SK-N-SH treated with all-trans-retinoic acid at 6 μM for 48 hours (cell line): ENCODE data around the gene TSSC4.

Experiments used
- ATAC-seq: fragments of 200-7000 bp; cut with Tn5 transposase; 3 replicates; pipeline ENCODE4 v1.9.1; 2020; ENCODE audit warnings: mild to moderate bottlenecking, moderate library complexity
- CREB5 ChIP-seq: fragments of 250-450 bp; sonication (Bioruptor Pico); IDR thresholded peaks from 2 replicates; pipeline ENCODE4 v1.5.1; 2020; ENCODE audit warnings: low read depth, mild to moderate bottlenecking, moderate library complexity
- CSDC2 ChIP-seq: fragments of 250-450 bp; sonication (Bioruptor Pico); IDR thresholded peaks from 2 replicates; pipeline ENCODE4 v1.5.0; 2020; ENCODE audit warnings: mild to moderate bottlenecking, moderate library complexity
- CSRNP3 ChIP-seq: fragments of 250-450 bp; sonication (Bioruptor Pico); IDR thresholded peaks from 2 replicates; pipeline ENCODE4 v1.5.1; 2021; ENCODE audit warnings: mild to moderate bottlenecking, moderate library complexity
- ESRRG ChIP-seq: fragments of 250-450 bp; sonication (Bioruptor Pico); IDR thresholded peaks from 2 replicates; pipeline ENCODE4 v1.6.1; 2021; ENCODE audit warnings: mild to moderate bottlenecking
- GLIS3 ChIP-seq: fragments of 250-450 bp; sonication (Bioruptor Pico); IDR thresholded peaks from 2 replicates; pipeline ENCODE4 v1.5.0; 2020; ENCODE audit warnings: mild to moderate bottlenecking, moderate library complexity
- ISL1 ChIP-seq: fragments of 250-450 bp; sonication (Bioruptor Pico); IDR thresholded peaks from 2 replicates; pipeline ENCODE4 v2.1.2; 2022; ENCODE audit warnings: mild to moderate bottlenecking, moderate library complexity
- OSR1 ChIP-seq: fragments of 250-450 bp; sonication (Bioruptor Pico); IDR thresholded peaks from 2 replicates; pipeline ENCODE4 v1.8.0; 2022; ENCODE audit warnings: moderate library complexity, mild to moderate bottlenecking, inconsistent platforms
- PPARA ChIP-seq: fragments of 250-450 bp; sonication (Bioruptor Pico); IDR thresholded peaks from 2 replicates; pipeline ENCODE4 v1.5.0; 2020; ENCODE audit warnings: mild to moderate bottlenecking, borderline replicate concordance
- SNAI2 ChIP-seq: fragments of 250-450 bp; sonication (Bioruptor Pico); IDR thresholded peaks from 2 replicates; pipeline ENCODE4 v1.5.0; 2020; ENCODE audit warnings: mild to moderate bottlenecking, moderate library complexity
- TCF4 ChIP-seq: fragments of 250-450 bp; sonication (Bioruptor Pico); IDR thresholded peaks from 2 replicates; pipeline ENCODE4 v1.8.0; 2021; ENCODE audit warnings: mild to moderate bottlenecking, moderate library complexity, borderline replicate concordance
- TOX ChIP-seq: fragments of 250-450 bp; sonication (Bioruptor Pico); IDR thresholded peaks from 2 replicates; pipeline ENCODE4 v1.8.0; 2021; ENCODE audit warnings: mild to moderate bottlenecking, moderate library complexity, borderline replicate concordance
- ZC3H10 ChIP-seq: fragments of 250-450 bp; sonication (Bioruptor Pico); IDR thresholded peaks from 2 replicates; pipeline ENCODE4 v1.5.1; 2021; ENCODE audit warnings: mild to moderate bottlenecking, moderate library complexity
- ZFP3 ChIP-seq: fragments of 250-450 bp; sonication (Bioruptor Pico); IDR thresholded peaks from 2 replicates; pipeline ENCODE4 v1.5.0; 2020; ENCODE audit warnings: mild to moderate bottlenecking, moderate library complexity
- ZFP30 ChIP-seq: fragments of 450-650 bp; formaldehyde crosslinking; IDR thresholded peaks from 2 replicates; pipeline ENCODE4 v1.5.0; 2022; ENCODE audit warnings: mild to moderate bottlenecking, moderate library complexity
- ZNF565 ChIP-seq: fragments of 450-650 bp; formaldehyde crosslinking; conservative IDR thresholded peaks from 2 replicates; pipeline ENCODE4 v1.5.0; 2020; ENCODE audit warnings: low read depth, mild to moderate bottlenecking, moderate library complexity
- ZNF70 ChIP-seq: fragments of 450-650 bp; formaldehyde crosslinking; IDR thresholded peaks from 2 replicates; pipeline ENCODE4 v1.5.0; 2020; ENCODE audit warnings: mild to moderate bottlenecking, moderate library complexity
- ZNF8 ChIP-seq: fragments of 450-650 bp; formaldehyde crosslinking; IDR thresholded peaks from 2 replicates; pipeline ENCODE4 v1.5.0; 2020; ENCODE audit warnings: mild to moderate bottlenecking, moderate library complexity
- TF ChIP-seq, protein P1 (sequence below): fragments of 250-450 bp; sonication (Bioruptor Pico); IDR thresholded peaks from 2 replicates; pipeline ENCODE4 v1.5.0; 2020; ENCODE audit warnings: mild to moderate bottlenecking, moderate library complexity
- TF ChIP-seq, protein P2 (sequence below): fragments of 250-450 bp; sonication (Bioruptor Pico); IDR thresholded peaks from 2 replicates; pipeline ENCODE4 v1.8.0; 2020; ENCODE audit warnings: mild to moderate bottlenecking, moderate library complexity, borderline replicate concordance

The TSSC4 gene

DNA sequence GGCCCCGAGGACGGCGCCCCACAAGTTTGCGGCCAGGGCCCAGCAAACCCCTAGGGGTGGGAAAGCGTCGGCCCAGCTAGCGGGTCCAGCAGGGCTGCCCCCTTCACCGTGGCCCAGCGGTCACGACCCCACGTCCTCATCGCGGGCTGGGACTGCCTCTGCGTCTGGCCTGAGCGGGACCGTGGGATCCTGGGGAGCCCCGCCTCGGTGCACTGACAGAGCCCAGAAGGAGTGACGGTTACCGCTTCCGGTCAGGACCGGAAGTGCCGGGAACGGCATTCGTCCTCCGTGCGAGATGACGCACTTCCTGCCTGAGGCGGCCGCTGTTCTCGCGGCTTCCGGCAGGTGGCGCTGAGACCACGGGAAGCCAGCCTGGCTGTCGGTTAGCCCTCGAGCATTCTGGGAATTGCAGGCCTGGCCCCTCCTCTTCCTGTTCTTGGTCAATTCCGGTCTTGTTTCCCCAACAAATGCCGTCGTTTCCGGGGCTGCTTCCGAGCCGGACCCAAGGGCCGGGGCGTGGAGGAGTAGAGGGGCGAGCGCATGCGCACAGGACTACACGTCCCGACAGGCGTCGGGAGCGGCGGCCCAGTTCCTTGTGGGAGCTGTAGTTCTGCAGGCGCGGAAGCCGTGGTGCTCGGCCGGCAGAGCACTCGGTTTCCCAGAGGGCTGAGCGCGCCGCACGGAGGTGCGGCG, at the start of gene TSSC4:
Gene TSSC4, plus strand, starts transcription at position 682 of the 693 bp plus-strand sequence. CDS start 1,884 bp downstream, outside the sequence.
- peak; percentile 90 for ATAC-seq

DNA sequence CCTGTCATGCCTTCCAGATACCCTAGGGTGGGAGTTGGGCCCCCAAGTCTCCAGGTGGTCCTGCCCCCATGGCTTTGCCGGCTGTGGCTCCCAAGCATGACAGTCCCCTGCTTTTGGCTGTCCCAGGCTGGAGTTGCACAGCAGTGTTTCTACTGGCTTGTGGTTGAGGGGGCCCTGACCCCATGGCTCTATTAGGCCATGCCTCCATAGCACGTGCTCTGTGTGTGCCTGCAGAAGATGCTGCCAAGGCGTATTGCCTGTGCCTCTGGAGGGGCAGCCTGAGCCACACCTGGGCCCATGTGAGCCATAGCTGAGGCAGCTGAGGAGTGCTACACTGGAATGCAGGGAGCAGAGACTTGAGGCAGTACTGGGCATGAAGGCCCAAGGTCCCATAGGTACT, 48.8 kb upstream of the TSSC4 start:
- TF ChIP-seq ZFP30 (CRISPR knock-in tag): no peak
- TF ChIP-seq ZFP3: no peak
- TF ChIP-seq CSDC2 (CRISPR knock-in tag): no peak
- no peak for ATAC-seq

More for the DNA sequence above, at the start of gene TSSC4:
- TF ChIP-seq CSDC2 (CRISPR knock-in tag) (no peak), CSRNP3 (no peak; the same call in 1 of the 2 replicates), GLIS3 (CRISPR knock-in tag) (no peak), TCF4 (CRISPR knock-in tag) (peak; percentile 23; the same call in 1 of the 2 replicates), ZC3H10 (CRISPR knock-in tag) (peak; percentile 10; the same call in 1 of the 2 replicates), ZFP3 (peak; percentile 87; the same call in 1 of the 2 replicates), TOX (CRISPR knock-in tag) (peak; percentile 24; the same call in 1 of the 2 replicates)
- TF ChIP-seq, protein P1, sequence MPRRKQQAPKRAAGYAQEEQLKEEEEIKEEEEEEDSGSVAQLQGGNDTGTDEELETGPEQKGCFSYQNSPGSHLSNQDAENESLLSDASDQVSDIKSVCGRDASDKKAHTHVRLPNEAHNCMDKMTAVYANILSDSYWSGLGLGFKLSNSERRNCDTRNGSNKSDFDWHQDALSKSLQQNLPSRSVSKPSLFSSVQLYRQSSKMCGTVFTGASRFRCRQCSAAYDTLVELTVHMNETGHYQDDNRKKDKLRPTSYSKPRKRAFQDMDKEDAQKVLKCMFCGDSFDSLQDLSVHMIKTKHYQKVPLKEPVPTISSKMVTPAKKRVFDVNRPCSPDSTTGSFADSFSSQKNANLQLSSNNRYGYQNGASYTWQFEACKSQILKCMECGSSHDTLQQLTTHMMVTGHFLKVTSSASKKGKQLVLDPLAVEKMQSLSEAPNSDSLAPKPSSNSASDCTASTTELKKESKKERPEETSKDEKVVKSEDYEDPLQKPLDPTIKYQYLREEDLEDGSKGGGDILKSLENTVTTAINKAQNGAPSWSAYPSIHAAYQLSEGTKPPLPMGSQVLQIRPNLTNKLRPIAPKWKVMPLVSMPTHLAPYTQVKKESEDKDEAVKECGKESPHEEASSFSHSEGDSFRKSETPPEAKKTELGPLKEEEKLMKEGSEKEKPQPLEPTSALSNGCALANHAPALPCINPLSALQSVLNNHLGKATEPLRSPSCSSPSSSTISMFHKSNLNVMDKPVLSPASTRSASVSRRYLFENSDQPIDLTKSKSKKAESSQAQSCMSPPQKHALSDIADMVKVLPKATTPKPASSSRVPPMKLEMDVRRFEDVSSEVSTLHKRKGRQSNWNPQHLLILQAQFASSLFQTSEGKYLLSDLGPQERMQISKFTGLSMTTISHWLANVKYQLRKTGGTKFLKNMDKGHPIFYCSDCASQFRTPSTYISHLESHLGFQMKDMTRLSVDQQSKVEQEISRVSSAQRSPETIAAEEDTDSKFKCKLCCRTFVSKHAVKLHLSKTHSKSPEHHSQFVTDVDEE (CRISPR knock-in tag): peak; percentile 8; the same call in 1 of the 2 replicates

GRCh38 chr11:2352420-2352819, 48.1 kb upstream of the TSSC4 start:
- TF ChIP-seq, protein P2, sequence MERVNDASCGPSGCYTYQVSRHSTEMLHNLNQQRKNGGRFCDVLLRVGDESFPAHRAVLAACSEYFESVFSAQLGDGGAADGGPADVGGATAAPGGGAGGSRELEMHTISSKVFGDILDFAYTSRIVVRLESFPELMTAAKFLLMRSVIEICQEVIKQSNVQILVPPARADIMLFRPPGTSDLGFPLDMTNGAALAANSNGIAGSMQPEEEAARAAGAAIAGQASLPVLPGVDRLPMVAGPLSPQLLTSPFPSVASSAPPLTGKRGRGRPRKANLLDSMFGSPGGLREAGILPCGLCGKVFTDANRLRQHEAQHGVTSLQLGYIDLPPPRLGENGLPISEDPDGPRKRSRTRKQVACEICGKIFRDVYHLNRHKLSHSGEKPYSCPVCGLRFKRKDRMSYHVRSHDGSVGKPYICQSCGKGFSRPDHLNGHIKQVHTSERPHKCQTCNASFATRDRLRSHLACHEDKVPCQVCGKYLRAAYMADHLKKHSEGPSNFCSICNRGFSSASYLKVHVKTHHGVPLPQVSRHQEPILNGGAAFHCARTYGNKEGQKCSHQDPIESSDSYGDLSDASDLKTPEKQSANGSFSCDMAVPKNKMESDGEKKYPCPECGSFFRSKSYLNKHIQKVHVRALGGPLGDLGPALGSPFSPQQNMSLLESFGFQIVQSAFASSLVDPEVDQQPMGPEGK (CRISPR knock-in tag): no peak
- TF ChIP-seq SNAI2 (CRISPR knock-in tag): no peak
- no peak for TF ChIP-seq ZNF70 (CRISPR knock-in tag)
- no peak for TF ChIP-seq CSRNP3
- no peak for TF ChIP-seq ESRRG
- TF ChIP-seq GLIS3 (CRISPR knock-in tag): no peak
- TF ChIP-seq PPARA (CRISPR knock-in tag): no peak
- TF ChIP-seq TOX (CRISPR knock-in tag): no peak
- TF ChIP-seq ZNF8 (CRISPR knock-in tag): no peak
- no peak for TF ChIP-seq ISL1
- TF ChIP-seq OSR1: no peak
- no peak for TF ChIP-seq ZC3H10 (CRISPR knock-in tag)
- no peak for TF ChIP-seq CREB5 (CRISPR knock-in tag)
- no peak for TF ChIP-seq ZFP3
- TF ChIP-seq ZNF565 (CRISPR knock-in tag): no peak
- TF ChIP-seq, protein P1 (CRISPR knock-in tag): no peak
- no peak for TF ChIP-seq TCF4 (CRISPR knock-in tag)
- TF ChIP-seq ZFP30 (CRISPR knock-in tag): no peak
- ATAC-seq: no peak
